Activated CD4-positive, alpha-beta T cell treated with anti-CD3 and anti-CD28 coated beads, Interleukin-2, amount 50 U/mL, for 4 hours (primary cell): ENCODE data around the gene SLC13A5.
"Not testable (repeated sequence)": the region's sequence is repeated elsewhere in the genome, so short reads cannot be mapped to it uniquely, and the experiment has no call there.

Source experiments
- DNase-seq, 2 experiments: peaks; one replicate each; pipeline ENCODE4 v3.0.0-alpha.2; 2020

SLC13A5 gene

GRCh38 chr17:6710317-6710716 is 2.9 kb downstream of the SLC13A5 start:
- no peak for DNase-seq

DNA sequence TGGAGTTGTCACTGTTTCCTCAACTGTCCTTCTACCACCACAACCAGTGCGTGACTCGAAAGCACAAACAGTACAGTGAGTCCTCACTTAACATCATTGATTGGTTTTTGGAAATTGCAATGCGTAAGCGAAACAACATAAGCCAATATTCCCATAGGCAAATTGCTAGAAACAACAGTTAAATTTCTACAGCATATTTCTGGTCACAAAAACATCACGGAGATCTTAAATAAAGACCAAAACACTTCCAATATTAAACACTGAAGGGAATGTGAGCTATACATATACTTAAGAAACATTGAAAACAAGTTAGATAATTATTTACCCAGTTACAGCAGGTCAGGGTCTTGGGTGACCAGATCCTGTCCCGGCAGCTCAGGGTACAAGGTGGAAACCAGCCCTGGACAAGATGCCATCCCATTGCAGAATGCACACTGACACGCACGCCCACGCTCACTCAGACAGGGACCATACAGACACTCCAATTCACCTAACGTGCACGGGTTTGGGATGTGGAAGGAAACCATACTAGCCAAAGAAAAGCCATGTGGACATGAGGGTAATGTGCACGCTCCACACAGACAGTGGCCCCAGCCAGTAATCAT is 4.7 kb downstream of the SLC13A5 start:
- DNase-seq = no peak

- no peak for DNase-seq
Observed at GRCh38 chr17:6706996-6707395, 6.2 kb downstream of the SLC13A5 start.

- no peak for DNase-seq
Observed at GRCh38 chr17:6706499-6706898, 6.7 kb downstream of the SLC13A5 start.

DNA sequence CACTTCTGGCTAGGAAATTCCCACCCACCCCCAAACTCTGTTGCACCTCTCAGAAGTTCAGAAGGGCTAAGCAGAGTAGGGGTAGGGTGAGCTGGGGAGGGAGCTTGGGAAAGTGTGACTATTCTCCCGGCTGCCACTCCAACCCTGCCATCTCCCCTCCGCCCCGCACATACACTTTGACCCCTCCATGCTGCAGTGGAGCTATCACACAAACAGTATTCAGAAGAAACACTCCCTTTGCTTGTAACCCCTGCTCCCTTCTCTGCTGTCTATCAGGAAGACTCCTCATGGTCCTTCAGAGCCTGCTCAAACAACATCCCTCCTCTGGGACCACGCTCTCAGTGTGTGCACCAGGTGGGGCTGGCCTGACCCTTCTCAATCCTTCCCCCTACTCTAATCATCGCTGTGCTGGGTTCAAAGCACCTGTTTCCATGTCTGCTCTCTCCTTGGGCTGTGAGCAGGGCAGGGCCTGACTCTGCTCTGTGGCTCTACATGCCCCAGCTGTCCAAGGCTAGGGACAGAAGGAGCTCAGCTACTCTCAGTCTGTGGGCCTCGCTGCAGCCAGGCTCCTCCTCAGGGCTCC is 8.6 kb downstream of the SLC13A5 start:
- DNase-seq = no peak

DNA sequence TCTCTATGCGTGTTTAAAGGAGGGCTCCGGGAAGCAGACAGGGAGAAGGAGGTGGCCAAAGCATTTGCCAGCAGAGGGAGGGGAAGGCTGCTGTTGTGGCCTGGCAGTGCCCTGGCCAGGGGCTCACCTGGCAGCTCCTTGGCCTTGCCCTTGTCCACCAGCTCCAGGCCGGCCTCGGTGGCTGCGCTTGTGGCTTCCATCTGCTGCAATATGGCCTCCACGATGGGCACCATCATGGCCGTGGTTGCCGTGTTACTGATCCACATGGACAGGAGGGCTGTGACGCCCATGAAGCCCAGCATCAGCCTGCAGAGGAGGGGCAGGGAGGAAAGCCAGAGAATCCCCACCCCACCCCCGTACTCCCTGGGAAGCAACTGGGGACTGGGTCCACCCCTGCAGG is 9.4 kb downstream of the SLC13A5 start:
- no peak for DNase-seq

GRCh38 chr17:6702567-6703215 is 10.5 kb downstream of the SLC13A5 start:
- no peak for DNase-seq

DNA sequence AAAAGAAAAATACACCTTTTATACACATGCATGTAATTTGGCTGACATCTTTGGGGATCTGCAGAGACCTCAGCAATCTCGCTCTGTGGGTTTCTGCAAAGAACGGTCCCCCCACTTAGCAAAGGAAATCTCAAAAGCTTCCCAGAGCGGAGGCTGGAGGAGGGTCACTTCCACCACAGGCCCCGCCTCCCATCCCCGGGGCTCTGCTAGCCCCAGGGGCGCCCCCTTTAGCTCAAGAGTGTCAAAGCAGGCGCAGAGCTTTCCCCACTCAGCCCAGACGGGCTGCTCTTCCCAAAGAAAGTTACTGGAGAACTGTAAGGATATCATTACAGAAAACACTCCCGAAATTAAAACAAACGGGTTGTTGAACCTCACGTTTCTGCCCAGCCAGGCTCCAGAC is 11.4 kb downstream of the SLC13A5 start:
- no peak for DNase-seq

DNA sequence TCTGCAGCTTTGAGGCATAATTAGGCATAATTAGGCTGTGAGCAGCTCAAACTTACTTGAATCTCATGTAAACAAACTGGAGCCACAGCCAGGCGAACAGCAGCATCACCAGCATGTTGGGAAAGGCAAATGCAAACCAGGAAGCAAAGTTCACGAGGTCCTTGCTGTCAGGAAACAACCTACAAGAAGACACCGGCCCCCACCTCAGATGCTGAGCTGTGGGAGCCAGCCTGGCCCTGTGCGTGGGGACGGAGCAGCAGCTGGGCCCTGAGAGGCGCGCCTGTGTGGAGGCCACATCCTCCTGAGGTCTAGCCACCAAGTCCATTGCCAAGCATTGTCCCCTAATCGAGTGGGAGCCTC is 12.2 kb downstream of the SLC13A5 start:
- DNase-seq = no peak

DNA sequence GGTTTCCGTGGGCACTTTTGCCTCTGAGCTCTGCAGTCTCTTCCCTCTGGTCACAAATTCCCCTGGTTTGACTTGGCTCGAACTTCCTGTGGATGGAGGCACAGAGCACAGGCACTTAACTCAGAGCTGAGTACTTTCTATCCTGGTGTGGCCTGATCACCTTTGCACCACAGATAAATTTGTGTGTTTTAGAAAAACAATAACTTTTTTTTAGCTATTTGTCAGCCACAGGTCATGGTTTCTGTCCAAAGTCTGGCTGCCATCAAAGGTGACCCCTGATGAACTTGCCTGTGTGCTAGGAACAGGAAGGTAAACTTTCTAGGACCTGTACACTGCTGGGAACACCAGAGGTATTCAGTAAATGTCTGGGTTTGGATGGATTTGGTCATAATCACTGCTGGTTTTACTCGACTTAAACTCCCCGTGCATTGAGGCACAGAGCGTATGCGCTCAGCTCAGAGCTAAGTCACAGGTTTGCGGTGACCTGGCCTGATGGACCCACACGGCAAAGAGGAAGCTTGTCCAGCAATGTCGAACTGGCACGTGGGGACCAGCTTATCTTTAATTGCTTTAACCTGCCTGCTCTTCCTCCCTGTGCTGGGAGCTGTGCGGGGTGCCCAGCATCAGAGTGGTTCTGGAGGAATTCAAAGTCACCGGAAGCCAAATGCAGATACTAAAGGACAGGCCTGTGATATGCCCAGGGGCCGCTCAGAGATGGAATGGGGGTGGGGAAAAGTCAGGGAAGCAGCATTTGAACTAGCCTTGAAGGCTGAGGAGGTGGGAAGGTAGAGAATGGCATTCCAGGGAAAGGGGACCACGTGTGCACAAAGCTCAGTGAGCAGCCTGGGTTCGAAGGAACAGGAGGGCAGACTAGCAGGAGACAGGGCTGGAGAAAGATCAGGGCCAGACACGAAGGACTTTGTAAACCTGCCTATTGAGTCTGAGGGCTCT is 12.9 kb downstream of the SLC13A5 start:
- DNase-seq = no peak

GRCh38 chr17:6698004-6698403 is 15.2 kb downstream of the SLC13A5 start:
- DNase-seq = no peak

GRCh38 chr17:6696906-6697305 is 16.3 kb downstream of the SLC13A5 start:
- no peak for DNase-seq

- no peak for DNase-seq
Observed at GRCh38 chr17:6695565-6695964, 17.6 kb downstream of the SLC13A5 start.

DNA sequence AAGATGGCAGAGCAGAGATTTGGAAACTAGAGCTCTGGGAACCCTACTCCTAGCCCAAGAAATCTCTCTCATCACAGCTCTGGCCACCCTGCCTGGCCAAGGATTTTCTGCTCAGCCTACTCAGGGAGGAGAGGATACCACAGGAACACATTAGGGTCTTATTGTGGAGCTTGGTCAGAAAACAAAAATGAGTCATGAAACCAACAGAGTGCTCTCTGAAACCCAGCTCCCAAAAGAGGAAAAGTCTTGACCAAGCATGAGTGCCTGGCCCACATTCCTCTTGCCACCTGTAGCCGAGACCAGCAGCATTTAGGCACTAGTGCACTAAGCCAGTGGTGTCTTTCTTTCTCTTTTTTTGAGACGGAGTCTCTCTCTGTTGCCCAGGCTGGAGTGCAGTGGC is 18.1 kb downstream of the SLC13A5 start:
- no peak for DNase-seq

DNA sequence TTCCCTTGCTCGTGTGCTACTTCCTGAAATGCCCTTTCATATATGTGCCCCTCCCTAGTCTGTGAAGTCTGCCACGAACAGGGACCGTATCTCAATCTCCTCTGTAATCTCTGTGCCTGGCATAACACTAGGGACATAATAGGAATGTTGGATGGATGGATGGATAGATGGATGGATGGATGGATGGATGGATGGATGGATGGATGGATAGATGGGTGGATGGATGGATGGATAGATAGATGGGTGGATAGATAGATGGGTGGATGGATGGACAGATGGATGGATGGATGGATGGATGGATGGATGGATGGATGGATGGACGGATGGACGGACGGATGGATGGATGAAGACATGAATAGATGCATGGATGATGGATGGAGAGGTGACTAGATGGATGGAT is 21.2 kb downstream of the SLC13A5 start:
- not testable (repeated sequence) for DNase-seq

GRCh38 chr17:6691546-6691945 is 21.6 kb downstream of the SLC13A5 start:
- DNase-seq = no peak

GRCh38 chr17:6690641-6691040 is 22.5 kb downstream of the SLC13A5 start:
- no peak for DNase-seq

- no peak for DNase-seq
Observed at GRCh38 chr17:6688944-6689343, 24.2 kb downstream of the SLC13A5 start.

GRCh38 chr17:6686026-6686425 is 27.1 kb downstream of the SLC13A5 start:
- no peak for DNase-seq

GRCh38 chr17:6684881-6685767 is 28.0 kb downstream of the SLC13A5 start:
- DNase-seq = no peak

GRCh38 chr17:6684460-6684783 is 28.7 kb downstream of the SLC13A5 start:
- DNase-seq = no peak

GRCh38 chr17:6683730-6684459 is 29.3 kb downstream of the SLC13A5 start:
- DNase-seq = no peak
